ENCODE measurements around the gene SALL1. TPM values are rescaled to one million over a fixed set of nuclear protein-coding genes. Genes with fewer than 3 reads are reported as not detected.
A peak's percentile ranks its signal among the peaks of the same experiment; 100 is the strongest.

The SALL1 gene
- total RNA-seq, 2 donors from 2014 or later = 122 to 172 TPM

DNA sequence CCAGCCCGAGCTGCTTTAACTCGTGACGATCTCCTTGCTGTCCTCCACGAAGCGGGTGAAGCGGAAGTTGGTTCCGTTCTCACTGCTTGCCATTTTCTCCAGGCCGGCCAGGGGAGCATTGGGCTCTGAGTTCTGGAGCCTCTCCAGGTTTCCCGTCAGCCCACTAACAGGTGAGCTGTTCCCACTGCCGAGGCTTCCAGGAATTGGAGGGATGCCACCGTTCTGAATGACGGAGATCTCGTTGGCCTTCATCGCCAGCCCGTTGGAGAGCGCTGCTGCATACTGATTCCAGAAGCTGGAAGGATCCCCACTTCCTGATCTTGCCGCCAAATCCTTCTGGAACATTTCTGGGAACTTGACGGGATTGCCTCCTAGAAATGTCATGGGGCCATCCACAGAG lies 14.0 kb downstream of the SALL1 start:
- Mint-ChIP-seq H3K27ac (no peak overlapping the region), H3K4me3 (no peak overlapping the region), H3K36me3 (ENCODE audit: low read depth) (peaks cover 66% of the 10 kb centered on the region), H3K27me3 (ENCODE audit: insufficient read depth) (peaks cover 11% of the 10 kb centered on the region), H3K9me3 (peaks cover 1% of the 10 kb centered on the region), H3K4me1 (peaks cover 30% of the 10 kb centered on the region)
- Histone ChIP-seq H3K4me3 (ENCODE audit: low read length) (no peak overlapping the region), H3K9me3 (ENCODE audit: control insufficient read depth, low read length) (no peaks in the 10 kb centered on the region), H3K27me3 (ENCODE audit: control insufficient read depth, insufficient read depth, low read length, poor library complexity, severe bottlenecking) (no peaks in the 10 kb centered on the region), H3K27ac (ENCODE audit: low read depth, low read length) (no peak overlapping the region), H3K4me1 (ENCODE audit: control insufficient read depth, insufficient read depth, low read length) (peaks cover 4% of the 10 kb centered on the region), H3K36me3 (ENCODE audit: control insufficient read depth, insufficient read depth, low read length) (peaks cover 77% of the 10 kb centered on the region), H3K9ac (ENCODE audit: extremely low read depth, low read length, poor library complexity, severe bottlenecking) (no peak overlapping the region)
- WGBS, 2 experiments (ENCODE audit: insufficient coverage in 1 of 2, insufficient read length in 1 of 2) = 94 to 95% methylated on average over 17 to 18 of the region's 18 CpGs
- DNase-seq = no peak
- TF ChIP-seq CTCF (conservative IDR thresholded peaks at IDR 0.05) = no peak

DNA sequence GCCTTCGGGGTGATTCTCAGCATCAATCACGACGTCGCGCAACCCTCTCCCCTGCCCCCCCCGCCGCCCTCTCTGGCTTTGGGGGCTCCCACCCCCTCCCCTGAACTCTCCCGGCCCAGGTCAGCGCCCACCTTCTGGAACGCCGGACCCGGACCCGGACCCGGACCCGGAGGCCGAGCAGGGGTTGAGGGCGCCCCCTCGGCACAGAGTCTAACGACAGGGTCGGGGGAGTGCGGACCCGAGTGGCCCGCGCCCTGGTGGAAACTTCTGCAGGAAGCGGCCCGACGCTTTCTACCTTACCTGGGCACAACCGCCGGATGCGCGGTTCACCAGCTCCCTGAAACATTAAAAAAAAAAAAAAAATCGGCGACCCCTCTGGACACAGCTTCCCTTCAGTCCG lies 16.2 kb downstream of the SALL1 start:
- Histone ChIP-seq H3K9ac (ENCODE audit: extremely low read depth, low read length, poor library complexity, severe bottlenecking) (no peak overlapping the region), H3K27ac (ENCODE audit: low read depth, low read length) (no peak overlapping the region), H3K4me3 (ENCODE audit: low read length) (no peak overlapping the region), H3K36me3 (ENCODE audit: control insufficient read depth, insufficient read depth, low read length) (peaks cover 56% of the 10 kb centered on the region), H3K4me1 (ENCODE audit: control insufficient read depth, insufficient read depth, low read length) (peaks cover 9% of the 10 kb centered on the region), H3K27me3 (ENCODE audit: control insufficient read depth, insufficient read depth, low read length, poor library complexity, severe bottlenecking) (no peaks in the 10 kb centered on the region), H3K9me3 (ENCODE audit: control insufficient read depth, low read length) (no peaks in the 10 kb centered on the region)
- peak; percentile 68 for DNase-seq
- WGBS, 2 experiments (ENCODE audit: insufficient coverage in 1 of 2, insufficient read length in 1 of 2) = 95 to 96% methylated on average over 19 to 31 of the region's 34 CpGs
- Mint-ChIP-seq H3K9me3 (no peaks in the 10 kb centered on the region), H3K4me3 (peak overlapping the region; percentile 58), H3K27ac (no peak overlapping the region), H3K36me3 (ENCODE audit: low read depth) (peaks cover 44% of the 10 kb centered on the region), H3K4me1 (peaks cover 39% of the 10 kb centered on the region), H3K27me3 (ENCODE audit: insufficient read depth) (peaks cover 11% of the 10 kb centered on the region)
- peak; percentile 48 for TF ChIP-seq CTCF (conservative IDR thresholded peaks at IDR 0.05)

GRCh38 chr16:51134269-51134812 lies 16.7 kb downstream of the SALL1 start:
- Histone ChIP-seq H3K36me3 (ENCODE audit: control insufficient read depth, insufficient read depth, low read length) (peaks cover 50% of the 10 kb centered on the region), H3K4me3 (ENCODE audit: low read length) (no peak overlapping the region), H3K27me3 (ENCODE audit: control insufficient read depth, insufficient read depth, low read length, poor library complexity, severe bottlenecking) (no peaks in the 10 kb centered on the region), H3K9me3 (ENCODE audit: control insufficient read depth, low read length) (no peaks in the 10 kb centered on the region), H3K27ac (ENCODE audit: low read depth, low read length) (no peak overlapping the region), H3K4me1 (ENCODE audit: control insufficient read depth, insufficient read depth, low read length) (peaks cover 9% of the 10 kb centered on the region), H3K9ac (ENCODE audit: extremely low read depth, low read length, poor library complexity, severe bottlenecking) (no peak overlapping the region)
- H3K4me3 Mint-ChIP-seq = peak overlapping the region; percentile 58
- WGBS, 2 experiments (ENCODE audit: insufficient coverage in 1 of 2, insufficient read length in 1 of 2) = 90 to 93% methylated on average over 24 to 44 of the region's 44 CpGs
- H3K27ac Mint-ChIP-seq = peak overlapping the region; percentile 72
- DNase-seq = peak; percentile 84
- H3K27me3 Mint-ChIP-seq (ENCODE audit: insufficient read depth) = peaks cover 11% of the 10 kb centered on the region
- H3K4me1 Mint-ChIP-seq = peaks cover 34% of the 10 kb centered on the region
- H3K9me3 Mint-ChIP-seq = no peaks in the 10 kb centered on the region
- H3K36me3 Mint-ChIP-seq (ENCODE audit: low read depth) = peaks cover 38% of the 10 kb centered on the region
- TF ChIP-seq CTCF (conservative IDR thresholded peaks at IDR 0.05) = peak; percentile 22

Data from endodermal cell (in vitro differentiated cells).